Suprapubic skin (tissue), 4 donors: ENCODE results near the gene AP1M2. TPM values are rescaled to one million over a fixed set of nuclear protein-coding genes. Genes with fewer than 3 reads are reported as not detected.

Source experiments
- DNase-seq, 2 donors: peaks; one replicate each; pipeline ENCODE4 v3.0.0-alpha.2; 2019; ENCODE audit warnings: low spot score in 2 of 2
- H3K27ac ChIP-seq: fragments of 200-600 bp; sonication (generic); one replicate; pipeline ENCODE4 v1.5.1; 2019
- H3K27me3 ChIP-seq: fragments of 200-600 bp; sonication (generic); one replicate; pipeline ENCODE4 v1.5.1; 2019
- H3K36me3 ChIP-seq: fragments of 200-600 bp; sonication (generic); one replicate; pipeline ENCODE4 v1.5.1; 2019
- H3K4me1 ChIP-seq: fragments of 200-600 bp; sonication (generic); one replicate; pipeline ENCODE4 v1.5.1; 2019
- H3K4me3 ChIP-seq: fragments of 200-600 bp; sonication (generic); one replicate; pipeline ENCODE4 v1.5.1; 2019; ENCODE audit warnings: mild to moderate bottlenecking
- H3K9me3 ChIP-seq: fragments of 200-600 bp; sonication (generic); one replicate; pipeline ENCODE4 v1.5.1; 2019
- EP300 ChIP-seq: sonication (generic); formaldehyde crosslinking; IDR thresholded peaks from one replicate; pipeline ENCODE4 v1.6.1; 2017; ENCODE audit warnings: antibody characterized with exemption
- POLR2A ChIP-seq, 2 donors: fragments of 450-650 bp; IDR thresholded peaks; one replicate each; pipeline ENCODE4 v1.6.1; 2017; ENCODE audit warnings: antibody characterized with exemption in 2 of 2, mild to moderate bottlenecking in 2 of 2, moderate library complexity in 2 of 2
- POLR2AphosphoS5 ChIP-seq, 3 donors: sonication (generic); formaldehyde crosslinking; IDR thresholded peaks; one replicate each; pipeline ENCODE4 v1.6.1; 2017; ENCODE audit warnings: antibody characterized with exemption in 3 of 3
- WGBS: methylation state at CpG from one replicate; pipeline ENCODE4 v1.1.5; 2018; 5-methylcytosine and 5-hydroxymethylcytosine counted together
- total RNA-seq, 4 donors: library from RNA; depleted of rRNA; stranded (reverse); fragments of >200 nt; gene quantifications; one replicate each; pipeline ENCODE4 v1.1.0, GENCODE V29; 2016
- TF ChIP-seq, protein P1 (sequence below), 2 donors: fragments of 200-600 bp in 1 of 2; fragments of 450-650 bp in 1 of 2; sonication (generic) in 1 of 2; IDR thresholded peaks; one replicate each; pipeline ENCODE4 v1.5.1; 2016 to 2019; ENCODE audit warnings: antibody characterized with exemption in 2 of 2, mild to moderate bottlenecking in 1 of 2, moderate library complexity in 1 of 2

The AP1M2 gene
- total RNA-seq, 4 donors from 2014 or later = 28.9 to 65.9 (median 59.1) TPM

- peaks cover 24% of the 10 kb centered on the region for H3K27me3 ChIP-seq
- TF ChIP-seq POLR2A (IDR thresholded peaks at IDR 0.05) = no peak
- no peak for TF ChIP-seq EP300
- TF ChIP-seq, protein P1, sequence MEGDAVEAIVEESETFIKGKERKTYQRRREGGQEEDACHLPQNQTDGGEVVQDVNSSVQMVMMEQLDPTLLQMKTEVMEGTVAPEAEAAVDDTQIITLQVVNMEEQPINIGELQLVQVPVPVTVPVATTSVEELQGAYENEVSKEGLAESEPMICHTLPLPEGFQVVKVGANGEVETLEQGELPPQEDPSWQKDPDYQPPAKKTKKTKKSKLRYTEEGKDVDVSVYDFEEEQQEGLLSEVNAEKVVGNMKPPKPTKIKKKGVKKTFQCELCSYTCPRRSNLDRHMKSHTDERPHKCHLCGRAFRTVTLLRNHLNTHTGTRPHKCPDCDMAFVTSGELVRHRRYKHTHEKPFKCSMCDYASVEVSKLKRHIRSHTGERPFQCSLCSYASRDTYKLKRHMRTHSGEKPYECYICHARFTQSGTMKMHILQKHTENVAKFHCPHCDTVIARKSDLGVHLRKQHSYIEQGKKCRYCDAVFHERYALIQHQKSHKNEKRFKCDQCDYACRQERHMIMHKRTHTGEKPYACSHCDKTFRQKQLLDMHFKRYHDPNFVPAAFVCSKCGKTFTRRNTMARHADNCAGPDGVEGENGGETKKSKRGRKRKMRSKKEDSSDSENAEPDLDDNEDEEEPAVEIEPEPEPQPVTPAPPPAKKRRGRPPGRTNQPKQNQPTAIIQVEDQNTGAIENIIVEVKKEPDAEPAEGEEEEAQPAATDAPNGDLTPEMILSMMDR (IDR thresholded peaks at IDR 0.05) = no peak
- TF ChIP-seq POLR2AphosphoS5 (IDR thresholded peaks at IDR 0.05) = no peak
- H3K4me3 ChIP-seq = no peak overlapping the region
- peaks cover 31% of the 10 kb centered on the region for H3K4me1 ChIP-seq
- DNase-seq = no peak
- no peaks in the 10 kb centered on the region for H3K9me3 ChIP-seq
- H3K36me3 ChIP-seq = no peaks in the 10 kb centered on the region
- WGBS = 70% methylated on average over 3 of the region's 3 CpGs
- no peak overlapping the region for H3K27ac ChIP-seq
Observed at GRCh38 chr19:10523135-10523636, 63.9 kb downstream of the AP1M2 start.

Other genes with a start within 250 kb of the AP1M2 start
- 1 to 10 TPM; 3.1 to 4.5 (median 3.8) TPM for gene ICAM3, start 247.7 kb downstream of the AP1M2 start, total RNA-seq
- 100 to 1,000 TPM in 2 of 4 donors, 10 to 100 TPM in 2; 80.4 to 200 (median 124) TPM for gene TYK2, start 206.7 kb downstream of the AP1M2 start, total RNA-seq
- 100 to 1,000 TPM in 3 of 4 donors, 10 to 100 TPM in 1; 91.7 to 178 (median 109) TPM for gene CDC37, start 183.8 kb downstream of the AP1M2 start, total RNA-seq
- 1 to 10 TPM; 3.7 to 7.9 (median 5.6) TPM for gene PDE4A, start 166.8 kb downstream of the AP1M2 start, total RNA-seq
- gene KEAP1, start 84.0 kb downstream of the AP1M2 start, total RNA-seq = 10 to 100 TPM; 44.3 to 75.8 (median 69.9) TPM
- 10 to 100 TPM; 19.2 to 63.8 (median 26.8) TPM for gene S1PR5, start 69.9 kb downstream of the AP1M2 start, total RNA-seq
- gene ATG4D, start 43.4 kb downstream of the AP1M2 start, total RNA-seq = 10 to 100 TPM; 52.2 to 80.8 (median 63.6) TPM
- 10 to 100 TPM; 19.1 to 46.9 (median 24.5) TPM for gene KRI1, start 21.3 kb downstream of the AP1M2 start, total RNA-seq
- 10 to 100 TPM in 2 of 4 donors, 1 to 10 TPM in 2; 8.9 to 11.6 (median 10.3) TPM for gene CDKN2D, start 18.3 kb downstream of the AP1M2 start, total RNA-seq
- 100 to 1,000 TPM in 1 of 4 donors, 10 to 100 TPM in 3; 59.1 to 108 (median 94.5) TPM for gene SLC44A2, start 38.2 kb upstream of the AP1M2 start, total RNA-seq
- gene ILF3, start 67.0 kb upstream of the AP1M2 start, total RNA-seq = 100 to 1,000 TPM; 114 to 280 (median 132) TPM
- gene QTRT1, start 114.1 kb upstream of the AP1M2 start, total RNA-seq = 10 to 100 TPM; 34.4 to 57.2 (median 40.2) TPM
- 100 to 1,000 TPM; 135 to 322 (median 173) TPM for gene DNM2, start 130.8 kb upstream of the AP1M2 start, total RNA-seq
- 10 to 100 TPM in 3 of 4 donors, 1 to 10 TPM in 1; 8.9 to 26.2 (median 20.4) TPM for gene TMED1, start 248.9 kb upstream of the AP1M2 start, total RNA-seq